SK-N-DZ (cell line): ENCODE measurements around the gene CDC42BPB.
"Not testable (repeated sequence)": the region's sequence is repeated elsewhere in the genome, so short reads cannot be mapped to it uniquely, and the experiment has no call there.

Experiments
- DNase-seq: peaks from one replicate; pipeline ENCODE4 v3.0.0-alpha.2; 2015; ENCODE audit warnings: low spot score

The CDC42BPB gene

GRCh38 chr14:102930753-102931579 is 126.4 kb downstream of the CDC42BPB start:
- no peak for DNase-seq

DNA sequence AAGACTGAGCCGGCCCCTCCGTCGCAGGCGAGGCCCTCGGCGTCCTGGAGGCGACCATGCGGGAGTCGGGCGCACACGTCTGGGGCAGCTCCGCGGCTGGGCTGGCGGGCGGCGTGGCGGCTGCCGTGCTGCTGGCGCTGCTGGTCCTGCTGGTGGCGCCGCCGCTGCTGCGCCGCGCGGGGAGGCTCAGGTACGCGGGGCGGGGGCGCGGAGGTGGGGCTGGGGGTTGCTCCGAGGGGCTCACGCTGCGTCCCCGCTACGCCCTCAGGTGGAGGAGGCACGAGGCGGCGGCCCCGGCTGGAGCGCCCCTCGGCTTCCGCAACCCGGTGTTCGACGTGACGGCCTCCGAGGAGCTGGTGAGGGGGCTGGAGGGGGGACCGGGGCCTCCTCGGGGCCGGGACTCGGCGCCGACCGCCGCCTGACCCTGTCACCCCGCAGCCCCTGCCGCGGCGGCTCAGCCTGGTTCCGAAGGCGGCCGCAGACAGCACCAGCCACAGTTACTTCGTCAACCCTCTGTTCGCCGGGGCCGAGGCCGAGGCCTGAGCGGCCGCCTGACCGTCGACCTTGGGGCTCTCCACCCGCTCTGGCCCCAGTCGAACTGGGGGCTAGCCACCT is 127.1 kb downstream of the CDC42BPB start:
- DNase-seq: no peak

- DNase-seq: no peak
These were observed 127.9 kb downstream of the CDC42BPB start for GRCh38 chr14:102929241-102930137.

DNA sequence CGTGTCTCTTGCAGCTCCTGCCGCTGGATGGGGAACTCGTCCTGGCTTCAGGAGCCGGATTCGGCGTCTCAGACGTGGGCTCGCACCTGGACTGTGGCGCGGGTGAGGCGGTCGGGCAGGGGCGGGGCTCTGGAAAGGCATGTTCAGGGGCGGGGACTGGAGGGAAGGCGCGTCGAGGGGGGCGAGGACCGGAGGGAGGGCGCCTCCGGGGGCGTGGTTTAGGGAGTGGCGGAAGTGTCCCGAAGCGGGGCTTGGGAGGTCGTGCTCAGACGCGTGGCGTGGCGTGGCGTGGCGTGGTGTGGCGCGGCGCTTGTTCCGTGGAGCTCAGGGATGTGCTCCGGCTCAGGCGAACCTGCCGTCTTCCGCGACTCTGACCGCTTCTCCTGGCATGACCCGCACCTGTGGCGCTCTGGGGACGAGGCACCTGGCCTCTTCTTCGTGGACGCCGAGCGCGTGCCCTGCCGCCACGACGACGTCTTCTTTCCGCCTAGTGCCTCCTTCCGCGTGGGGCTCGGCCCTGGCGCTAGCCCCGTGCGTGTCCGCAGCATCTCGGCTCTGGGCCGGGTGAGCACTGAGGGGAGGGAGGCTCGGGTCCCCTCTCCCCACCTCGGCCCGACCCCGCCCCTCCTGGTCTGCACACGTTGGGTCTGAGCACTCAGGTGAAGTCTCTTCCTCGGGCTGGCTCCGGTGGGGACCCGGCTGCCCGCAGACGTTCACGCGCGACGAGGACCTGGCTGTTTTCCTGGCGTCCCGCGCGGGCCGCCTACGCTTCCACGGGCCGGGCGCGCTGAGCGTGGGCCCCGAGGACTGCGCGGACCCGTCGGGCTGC is 128.7 kb downstream of the CDC42BPB start:
- peak; percentile 46 for DNase-seq

GRCh38 chr14:102927878-102928411 is 129.4 kb downstream of the CDC42BPB start:
- no peak for DNase-seq

DNA sequence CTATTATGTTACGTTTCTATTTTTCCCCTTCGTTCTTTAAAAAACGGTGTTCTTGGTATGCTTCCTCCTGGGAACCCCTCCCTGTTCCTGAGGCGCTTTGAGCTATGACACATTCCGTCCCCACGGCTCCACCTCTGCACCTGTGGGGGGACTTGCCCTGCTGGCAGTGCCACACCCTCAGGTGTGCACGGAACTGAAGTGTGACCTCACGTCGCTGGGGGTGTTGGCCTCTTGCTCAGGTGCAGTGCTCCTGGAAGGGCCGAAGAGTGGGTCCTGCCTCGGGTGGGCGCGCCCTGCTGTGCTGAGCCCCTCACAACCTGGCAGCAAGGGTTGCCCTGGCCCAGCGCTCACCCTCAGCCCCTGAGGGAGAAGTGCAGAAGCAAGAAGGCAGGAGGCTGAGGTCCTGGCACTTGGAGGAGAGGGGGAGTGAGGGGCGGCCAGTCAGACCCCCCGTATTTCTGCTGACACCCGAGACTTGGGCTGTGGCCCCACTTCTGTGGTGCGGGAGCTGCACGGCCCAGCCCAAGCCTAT is 129.9 kb downstream of the CDC42BPB start:
- no peak for DNase-seq

GRCh38 chr14:102926840-102927239 is 130.5 kb downstream of the CDC42BPB start:
- not testable (repeated sequence) for DNase-seq

- no peak for DNase-seq
These were observed 131.2 kb downstream of the CDC42BPB start for GRCh38 chr14:102926104-102926503.

DNA sequence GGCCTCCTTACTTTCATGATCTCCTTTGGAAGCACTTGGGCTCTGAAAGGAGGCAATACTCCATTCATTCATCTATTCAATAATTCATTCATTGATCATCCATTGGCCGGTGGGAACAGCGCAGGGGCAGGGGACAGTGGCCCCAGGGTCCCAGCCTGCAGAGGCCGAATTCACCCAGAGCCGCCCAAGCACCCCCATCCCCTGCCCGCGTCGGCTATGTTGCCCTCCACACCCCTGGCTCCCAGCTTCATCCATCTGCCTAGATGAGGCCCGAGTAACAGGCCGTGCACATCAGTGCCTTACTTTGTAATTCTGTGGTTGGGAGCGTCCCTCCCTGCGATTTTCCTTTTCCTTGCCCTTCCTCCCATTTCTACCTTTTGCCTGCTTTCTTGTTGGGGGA is 131.7 kb downstream of the CDC42BPB start:
- no peak for DNase-seq

DNA sequence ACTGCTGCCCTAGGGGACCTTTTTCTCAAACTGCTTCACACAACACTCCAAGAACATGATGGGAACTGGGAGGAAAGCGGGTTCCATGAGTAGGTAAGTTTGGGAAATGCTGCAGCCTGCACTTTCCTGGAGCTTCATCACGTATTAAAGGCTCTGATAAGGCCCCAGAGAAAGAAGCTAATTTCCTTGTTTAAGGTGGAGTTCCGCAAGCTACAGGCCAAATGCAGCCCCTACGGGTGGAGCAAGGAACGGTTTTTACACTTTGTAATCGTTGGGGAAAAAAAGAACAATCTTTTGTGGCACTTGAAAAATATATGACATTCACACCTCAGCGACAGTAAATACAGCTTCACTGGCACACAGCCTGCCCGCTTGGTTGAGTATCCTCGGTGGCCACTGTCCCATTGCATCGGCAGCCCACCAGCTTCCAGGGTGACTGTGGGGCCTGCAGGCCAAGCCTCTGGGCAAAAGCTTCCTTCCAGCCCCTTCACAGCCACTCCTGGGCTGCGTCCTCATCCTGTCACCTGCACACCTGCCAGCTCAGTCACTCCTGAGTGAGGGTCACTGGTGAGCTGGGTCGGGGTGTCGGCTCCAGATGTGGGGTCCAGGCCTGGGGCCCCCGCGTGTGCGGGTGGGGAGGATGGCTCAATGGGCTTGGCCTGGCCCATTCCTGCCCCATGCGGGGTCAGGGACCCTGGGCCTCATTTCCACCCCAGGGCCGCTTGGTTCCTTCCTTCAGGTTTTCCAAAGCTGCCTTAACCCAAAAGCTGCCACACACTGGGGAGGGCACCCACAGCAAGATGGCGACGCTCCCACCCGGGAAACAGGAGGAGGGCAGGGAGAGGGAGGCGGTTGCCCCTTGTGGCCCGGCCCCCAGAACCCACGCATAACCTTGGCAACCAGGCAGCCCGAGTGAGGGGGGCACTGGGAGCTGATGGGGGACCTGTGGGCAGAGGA is 132.4 kb downstream of the CDC42BPB start:
- no peak for DNase-seq

DNA sequence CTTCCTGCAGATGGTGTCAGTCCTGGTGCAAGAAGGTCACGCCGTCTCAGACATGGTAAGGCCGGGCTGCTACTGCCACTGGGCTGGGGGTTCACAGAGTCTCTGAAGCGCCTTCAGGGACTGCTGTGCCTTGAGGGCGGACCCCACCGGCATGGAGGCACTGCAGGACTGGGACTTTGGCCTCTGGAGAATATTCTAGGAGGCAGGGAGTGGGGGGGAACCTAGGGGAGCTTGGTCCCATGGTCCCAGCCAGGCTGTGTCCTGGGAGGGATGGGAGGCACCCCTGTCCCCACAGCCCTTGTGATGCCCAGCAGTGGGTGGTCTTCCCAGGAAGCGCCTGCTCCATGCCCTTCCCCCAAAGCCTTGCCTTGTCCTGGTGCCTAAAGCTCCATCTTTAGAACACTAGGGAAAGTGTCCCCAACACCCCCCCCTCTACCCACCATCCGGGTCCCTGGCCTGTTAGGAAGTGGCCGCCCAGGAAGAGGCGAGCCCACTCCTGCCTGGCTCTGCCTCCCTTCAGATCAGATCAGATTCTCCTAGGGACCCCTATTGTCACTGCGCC is 133.3 kb downstream of the CDC42BPB start:
- no peak for DNase-seq

- DNase-seq: no peak
These were observed 134.0 kb downstream of the CDC42BPB start for GRCh38 chr14:102923201-102923924.

- DNase-seq: no peak
These were observed 134.7 kb downstream of the CDC42BPB start, which contains the start of gene AMN for GRCh38 chr14:102922490-102923200. Gene AMN (plus strand): TSS chr14:102922663. CDS start chr14:102922689, 26 bp downstream.

GRCh38 chr14:102920998-102921304 is 136.4 kb downstream of the CDC42BPB start:
- no peak for DNase-seq

DNA sequence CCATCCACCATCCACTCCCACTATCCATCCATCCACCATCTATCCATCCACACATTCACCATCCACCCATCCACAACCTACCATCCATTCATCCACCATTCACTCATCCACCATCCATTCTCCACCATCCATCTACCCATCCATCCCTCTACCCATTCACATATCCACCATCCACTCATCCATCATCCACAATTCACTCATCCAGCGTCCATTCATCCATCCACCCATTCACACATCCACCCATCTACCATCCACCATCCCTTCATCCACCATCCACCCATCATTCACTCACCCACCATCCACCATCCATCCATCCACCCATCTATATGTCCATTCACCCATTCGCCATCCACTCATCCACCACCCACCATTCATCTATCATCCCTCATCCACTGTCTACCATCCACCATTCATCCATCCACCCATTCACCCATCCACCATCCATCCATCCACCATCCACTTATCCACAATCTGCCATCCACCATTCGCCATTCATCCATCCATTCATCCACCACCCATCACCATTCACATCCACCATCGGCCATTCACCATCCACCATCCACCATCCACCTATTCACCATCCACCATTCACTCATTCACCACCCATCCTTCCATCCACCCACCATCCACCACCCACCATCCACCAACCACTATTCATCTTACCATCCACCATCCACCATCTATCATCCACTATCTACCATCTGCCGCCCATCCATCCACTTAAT is 136.9 kb downstream of the CDC42BPB start:
- no peak for DNase-seq

GRCh38 chr14:102918438-102918837 is 138.9 kb downstream of the CDC42BPB start:
- DNase-seq: no peak
